Dermis blood vessel endothelial cell (primary cell): ENCODE measurements around the gene E2F7. TPM values are rescaled to one million over a fixed set of nuclear protein-coding genes. Genes with fewer than 3 reads are reported as not detected.
A peak's percentile ranks its signal among the peaks of the same experiment; 100 is the strongest.

Experiments
- DNase-seq: peaks from one replicate; pipeline ENCODE4 v3.0.0; 2010
- total RNA-seq: library from RNA; depleted of rRNA; stranded (reverse); fragments of >200 nt; gene quantifications from 2 replicates; pipeline ENCODE4 v1.2.3, GENCODE V29; 2014

Gene E2F7
- total RNA-seq, 1 donor from 2014 or later: 7.3 TPM

DNA sequence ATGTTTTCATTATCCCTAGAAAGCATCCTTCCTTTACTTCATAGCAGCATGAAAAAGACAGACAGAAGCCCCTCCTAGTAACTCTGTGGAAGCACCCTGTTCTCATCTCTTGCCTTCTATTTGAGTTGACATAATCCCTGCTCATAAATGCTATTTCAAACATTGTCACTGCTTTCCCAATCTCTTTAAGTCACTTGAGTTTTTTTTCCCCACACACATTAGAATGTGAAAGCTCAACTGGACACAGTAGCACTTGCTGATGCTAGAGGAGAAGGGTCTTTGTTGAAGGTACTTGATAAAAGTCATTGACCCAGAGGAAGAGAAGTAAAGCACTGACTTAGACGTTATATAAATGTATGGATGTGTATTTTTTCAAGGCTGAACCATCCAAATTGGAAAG, 3.0 kb downstream of the E2F7 start:
- peak; percentile 37 for DNase-seq

DNA sequence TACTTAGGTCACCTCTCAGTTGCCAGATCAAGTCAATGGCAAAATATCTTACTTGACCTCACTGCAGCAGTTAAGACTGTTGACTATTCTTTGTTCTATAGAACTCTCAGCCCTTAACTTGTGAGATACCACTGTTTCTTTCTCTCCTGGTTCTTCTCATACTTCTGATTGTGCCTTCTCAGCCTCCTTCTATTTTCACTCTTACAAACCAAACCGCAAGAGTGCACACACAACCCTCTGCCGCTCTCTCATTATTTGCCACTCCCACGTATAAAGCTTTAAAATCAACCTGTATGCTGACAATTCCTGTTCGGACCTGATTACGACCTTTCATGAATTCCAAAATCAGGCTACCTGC, 4.5 kb downstream of the E2F7 start:
- no peak for DNase-seq

- no peak for DNase-seq
These were observed 5.1 kb downstream of the E2F7 start for GRCh38 chr12:77060136-77060882.

GRCh38 chr12:77058740-77059139, 6.6 kb downstream of the E2F7 start:
- DNase-seq: no peak

DNA sequence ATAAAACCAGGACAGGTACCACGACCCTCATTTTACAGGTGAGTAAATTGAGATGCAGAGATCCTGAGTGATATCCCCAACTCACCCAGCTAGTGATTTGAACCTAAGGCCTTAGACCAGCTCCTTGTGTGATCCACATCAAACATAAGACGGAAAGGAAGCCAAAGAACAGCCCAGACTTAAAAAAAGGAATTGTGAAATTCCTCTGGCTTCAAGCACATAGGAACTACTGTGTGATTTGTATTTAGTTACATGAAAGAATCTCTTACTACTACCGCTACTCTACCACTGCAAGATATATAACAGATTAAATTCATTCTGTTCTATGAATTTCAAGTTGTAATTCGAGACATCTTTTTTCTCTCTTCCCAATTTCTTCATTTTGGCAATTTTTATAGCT, 10.5 kb downstream of the E2F7 start:
- no peak for DNase-seq

- no peak for DNase-seq
These were observed 12.1 kb downstream of the E2F7 start for GRCh38 chr12:77053259-77053658.

DNA sequence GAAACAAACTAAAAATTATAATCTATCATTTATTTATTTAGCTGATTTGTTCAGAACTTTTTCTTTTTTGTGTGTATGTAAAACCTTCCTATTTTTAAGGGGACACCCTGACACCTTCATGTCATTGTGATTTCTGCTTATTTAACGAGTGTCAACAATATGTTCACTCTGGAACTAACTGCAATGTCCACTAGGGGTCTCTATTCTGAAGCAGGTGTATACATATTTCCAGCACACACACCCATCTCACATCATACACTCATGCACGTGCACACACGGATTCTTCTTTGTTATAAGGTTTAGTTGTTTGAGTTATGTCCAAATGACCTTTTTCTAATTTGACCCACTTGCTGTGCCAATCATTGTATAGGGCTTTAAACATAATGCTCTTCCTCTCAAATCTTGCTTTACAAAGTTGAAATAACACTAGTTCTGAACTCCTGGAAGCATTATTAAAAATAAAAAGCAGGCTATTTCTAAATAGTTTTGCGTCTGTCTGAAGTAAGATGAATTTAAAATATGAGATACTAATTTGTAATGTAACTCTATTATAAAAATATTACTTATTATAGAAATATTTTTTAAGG, 15.5 kb downstream of the E2F7 start:
- DNase-seq: peak; percentile 90

DNA sequence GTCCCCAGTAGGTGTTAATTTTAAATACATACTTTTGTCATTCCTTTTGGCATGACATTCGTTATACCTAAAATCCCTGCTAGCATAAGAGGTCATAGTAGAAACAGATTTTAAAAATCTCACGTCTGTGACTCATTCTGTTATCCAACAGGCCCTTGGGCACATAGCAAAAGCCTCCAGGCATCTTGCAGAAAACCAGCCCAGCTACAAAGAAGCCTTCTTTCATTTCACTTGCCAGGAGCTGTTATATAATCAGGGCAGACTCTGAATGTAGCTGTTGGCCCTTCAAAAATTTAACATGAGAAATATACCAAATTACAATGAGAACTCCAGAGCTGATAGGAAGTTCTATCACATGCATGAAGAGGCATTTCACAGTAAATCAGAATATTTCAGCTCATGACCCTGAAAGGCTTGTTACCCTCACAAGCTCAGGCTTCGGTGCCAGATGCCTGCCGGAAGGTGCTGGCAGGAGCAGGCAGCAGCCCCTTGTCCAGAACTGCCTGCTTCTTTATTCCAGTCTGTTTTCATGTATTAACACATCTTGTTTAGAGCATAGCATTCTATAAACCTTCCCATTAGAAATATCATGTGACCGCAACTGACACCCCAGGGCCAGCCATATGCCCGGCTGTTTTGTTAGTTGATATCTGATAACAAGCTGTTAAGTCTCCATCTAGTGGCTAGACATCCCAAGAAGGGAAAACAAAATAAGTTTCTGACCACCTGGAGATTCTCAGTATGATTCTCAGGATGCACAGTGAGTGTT, 17.8 kb downstream of the E2F7 start:
- DNase-seq: no peak

GRCh38 chr12:77046468-77046867, 18.9 kb downstream of the E2F7 start:
- no peak for DNase-seq

DNA sequence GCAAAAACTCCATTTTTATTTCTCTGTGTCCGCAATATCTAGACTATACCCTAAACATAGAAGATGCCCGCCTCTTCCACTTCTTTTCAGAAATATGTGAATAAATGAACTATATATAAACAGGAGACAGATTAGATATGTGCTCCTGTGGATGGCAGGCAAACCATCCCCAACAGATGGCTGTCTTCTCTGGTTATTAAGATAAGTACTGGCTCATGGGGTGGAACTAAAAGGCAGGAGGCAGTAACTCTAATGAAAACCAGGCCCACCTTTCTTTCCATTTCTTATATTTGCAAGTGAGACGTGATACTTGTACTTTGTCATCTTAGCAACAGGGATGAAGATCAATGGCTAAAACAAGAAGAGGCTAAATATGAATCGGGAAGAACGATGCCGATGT, 20.2 kb downstream of the E2F7 start:
- no peak for DNase-seq

GRCh38 chr12:77044721-77045120, 20.6 kb downstream of the E2F7 start:
- no peak for DNase-seq

DNA sequence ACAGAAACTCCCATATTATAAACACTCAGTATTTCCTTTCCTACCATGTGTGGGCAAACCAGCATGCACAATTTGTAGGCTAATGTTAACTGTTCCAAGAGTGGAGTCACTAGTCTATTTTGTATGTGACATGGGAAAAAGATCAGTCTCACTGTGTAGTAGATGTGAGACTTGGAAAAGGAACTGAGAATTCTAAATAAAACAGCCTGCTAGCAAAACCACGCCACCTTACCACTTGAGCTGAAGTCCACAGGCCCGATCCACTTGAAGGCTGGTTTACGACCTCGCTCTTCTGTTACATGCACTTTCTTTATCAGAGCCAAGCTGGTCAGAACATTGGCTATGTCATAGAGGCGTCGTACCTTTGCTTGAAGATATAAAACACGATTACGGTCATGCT, 22.5 kb downstream of the E2F7 start:
- no peak for DNase-seq

- DNase-seq: no peak
These were observed 25.1 kb downstream of the E2F7 start for GRCh38 chr12:77040231-77040630.

DNA sequence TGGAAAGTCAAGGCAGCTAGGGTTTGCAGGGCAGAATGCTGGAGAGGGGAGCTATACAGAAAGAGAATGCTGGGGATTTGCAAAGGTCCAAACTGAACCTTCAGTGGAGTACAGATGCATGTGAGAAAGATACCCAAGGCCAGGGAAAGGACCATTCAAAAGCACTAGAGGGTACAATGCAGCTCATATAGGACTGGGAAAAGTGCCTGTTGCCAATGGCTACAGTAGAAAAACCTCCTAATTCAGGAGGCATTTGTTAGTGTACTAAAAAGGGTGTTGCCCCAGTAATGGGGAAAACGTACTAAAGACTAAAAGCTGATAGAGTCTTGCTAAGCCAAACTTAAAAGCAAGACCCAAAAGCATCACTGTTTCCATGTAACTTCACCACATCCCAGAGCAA, 30.1 kb downstream of the E2F7 start:
- DNase-seq: no peak

- no peak for DNase-seq
These were observed 31.5 kb downstream of the E2F7 start for GRCh38 chr12:77033658-77034536.

GRCh38 chr12:77032406-77032805, 33.0 kb downstream of the E2F7 start:
- no peak for DNase-seq

GRCh38 chr12:77031745-77032144, 33.6 kb downstream of the E2F7 start:
- DNase-seq: no peak

DNA sequence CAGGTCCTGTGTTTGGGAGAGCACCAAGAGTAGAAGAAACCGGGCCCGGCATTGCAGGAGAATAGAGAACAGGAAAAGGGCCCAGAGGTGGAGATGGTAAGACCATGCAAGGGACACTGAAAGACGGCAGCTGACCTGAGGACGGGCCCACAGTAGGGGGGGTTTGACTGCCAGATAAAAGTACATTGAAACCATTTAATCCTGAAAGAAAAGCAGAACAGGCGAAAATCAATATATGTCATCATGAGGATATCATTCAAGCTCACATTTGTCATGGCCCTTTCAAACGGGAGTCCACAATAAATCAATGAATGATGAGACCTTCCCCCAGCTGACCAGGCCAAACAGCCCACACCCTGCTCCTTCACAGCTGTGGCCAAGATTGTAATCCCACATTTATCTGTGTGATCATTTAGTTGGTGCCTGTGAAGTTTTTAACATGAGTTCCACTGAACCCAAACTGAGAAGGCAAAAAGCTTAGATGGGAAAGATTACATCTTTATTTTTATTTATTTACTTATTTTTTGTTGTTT, 39.5 kb downstream of the E2F7 start:
- no peak for DNase-seq

DNA sequence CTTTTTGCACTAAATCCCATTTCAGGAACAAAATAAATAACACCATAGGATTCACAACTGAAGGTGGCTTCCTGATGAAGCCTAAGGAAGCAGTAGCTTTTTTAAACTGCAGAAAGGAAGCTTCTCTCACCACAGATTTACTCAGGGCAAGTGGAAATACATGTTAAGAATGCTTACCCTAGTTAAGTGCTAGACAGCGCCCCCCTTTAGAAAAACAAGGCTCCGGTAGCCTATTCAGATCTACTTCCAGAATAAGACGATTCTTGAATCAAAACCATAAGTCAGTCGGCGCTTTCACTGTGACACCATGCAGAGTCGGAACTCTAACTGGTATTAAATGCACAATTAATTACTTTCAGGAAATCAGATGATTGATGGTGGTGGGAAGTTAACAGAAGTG, 41.9 kb downstream of the E2F7 start:
- DNase-seq: no peak

DNA sequence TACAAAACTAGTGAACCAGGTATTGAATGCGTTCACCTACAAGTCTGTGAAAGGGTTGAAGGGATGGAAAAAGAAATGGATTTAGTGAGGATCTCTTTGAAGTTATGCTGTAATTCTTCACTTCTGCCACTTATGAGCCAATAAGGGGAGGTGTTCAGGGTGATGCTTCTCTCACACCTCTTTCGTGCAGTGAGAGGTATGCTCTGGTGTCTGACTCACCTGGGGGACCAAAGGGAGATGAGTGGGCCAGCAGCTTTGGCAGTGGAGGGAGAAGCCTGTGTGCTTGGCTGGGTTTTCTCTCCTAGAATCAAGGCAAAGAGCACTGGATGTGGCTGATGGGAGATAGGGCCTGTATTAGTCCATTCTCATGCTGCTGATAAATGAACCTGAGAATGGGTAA, 45.4 kb downstream of the E2F7 start:
- no peak for DNase-seq

- DNase-seq: no peak
These were observed 48.8 kb downstream of the E2F7 start for GRCh38 chr12:77016606-77017005.

- DNase-seq: no peak
These were observed 52.3 kb downstream of the E2F7 start for GRCh38 chr12:77013091-77013490.
